ENCODE data around the gene TDRKH. TPM values are rescaled to one million over a fixed set of nuclear protein-coding genes. Genes with fewer than 3 reads are reported as not detected.
"Not testable (repeated sequence)": the region's sequence is repeated elsewhere in the genome, so short reads cannot be mapped to it uniquely, and the experiment has no call there.

The TDRKH gene
- total RNA-seq, 1 donor from 2014 or later = 40.1 TPM

DNA sequence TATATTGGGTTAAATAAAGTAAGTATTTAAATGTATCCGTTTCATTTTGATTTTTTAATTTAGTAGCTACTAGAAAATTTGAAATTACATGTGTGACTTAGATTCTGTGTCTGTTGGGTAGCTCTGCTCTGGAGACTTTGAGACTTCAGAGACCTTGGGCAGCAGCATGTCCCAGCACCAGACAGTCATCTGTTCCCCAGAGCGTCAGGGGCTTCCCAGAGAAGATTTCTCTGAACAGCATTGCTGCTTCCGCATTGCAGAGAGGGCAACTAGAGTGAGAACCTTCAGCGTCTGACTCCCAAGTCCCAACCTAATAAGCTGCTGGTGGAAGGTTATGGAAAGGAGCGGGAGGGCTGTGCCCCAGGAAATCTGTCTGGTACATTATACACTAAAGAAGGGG is 8.3 kb upstream of the TDRKH start:
- Mint-ChIP-seq H3K27me3 (ENCODE audit: unreplicated experiment) (peaks cover 9% of the 10 kb centered on the region), H3K4me1 (ENCODE audit: low read depth, unreplicated experiment) (peaks cover 2% of the 10 kb centered on the region), H3K9me3 (ENCODE audit: unreplicated experiment) (peaks cover 2% of the 10 kb centered on the region), H3K27ac (ENCODE audit: unreplicated experiment) (no peak overlapping the region), H3K4me3 (ENCODE audit: unreplicated experiment) (no peak overlapping the region), H3K36me3 (ENCODE audit: unreplicated experiment) (peaks cover 7% of the 10 kb centered on the region)
- no peak for DNase-seq
- TF ChIP-seq, protein P1, sequence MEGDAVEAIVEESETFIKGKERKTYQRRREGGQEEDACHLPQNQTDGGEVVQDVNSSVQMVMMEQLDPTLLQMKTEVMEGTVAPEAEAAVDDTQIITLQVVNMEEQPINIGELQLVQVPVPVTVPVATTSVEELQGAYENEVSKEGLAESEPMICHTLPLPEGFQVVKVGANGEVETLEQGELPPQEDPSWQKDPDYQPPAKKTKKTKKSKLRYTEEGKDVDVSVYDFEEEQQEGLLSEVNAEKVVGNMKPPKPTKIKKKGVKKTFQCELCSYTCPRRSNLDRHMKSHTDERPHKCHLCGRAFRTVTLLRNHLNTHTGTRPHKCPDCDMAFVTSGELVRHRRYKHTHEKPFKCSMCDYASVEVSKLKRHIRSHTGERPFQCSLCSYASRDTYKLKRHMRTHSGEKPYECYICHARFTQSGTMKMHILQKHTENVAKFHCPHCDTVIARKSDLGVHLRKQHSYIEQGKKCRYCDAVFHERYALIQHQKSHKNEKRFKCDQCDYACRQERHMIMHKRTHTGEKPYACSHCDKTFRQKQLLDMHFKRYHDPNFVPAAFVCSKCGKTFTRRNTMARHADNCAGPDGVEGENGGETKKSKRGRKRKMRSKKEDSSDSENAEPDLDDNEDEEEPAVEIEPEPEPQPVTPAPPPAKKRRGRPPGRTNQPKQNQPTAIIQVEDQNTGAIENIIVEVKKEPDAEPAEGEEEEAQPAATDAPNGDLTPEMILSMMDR (IDR thresholded peaks at IDR 0.05; ENCODE audit: partially characterized antibody, unreplicated experiment) = no peak

DNA sequence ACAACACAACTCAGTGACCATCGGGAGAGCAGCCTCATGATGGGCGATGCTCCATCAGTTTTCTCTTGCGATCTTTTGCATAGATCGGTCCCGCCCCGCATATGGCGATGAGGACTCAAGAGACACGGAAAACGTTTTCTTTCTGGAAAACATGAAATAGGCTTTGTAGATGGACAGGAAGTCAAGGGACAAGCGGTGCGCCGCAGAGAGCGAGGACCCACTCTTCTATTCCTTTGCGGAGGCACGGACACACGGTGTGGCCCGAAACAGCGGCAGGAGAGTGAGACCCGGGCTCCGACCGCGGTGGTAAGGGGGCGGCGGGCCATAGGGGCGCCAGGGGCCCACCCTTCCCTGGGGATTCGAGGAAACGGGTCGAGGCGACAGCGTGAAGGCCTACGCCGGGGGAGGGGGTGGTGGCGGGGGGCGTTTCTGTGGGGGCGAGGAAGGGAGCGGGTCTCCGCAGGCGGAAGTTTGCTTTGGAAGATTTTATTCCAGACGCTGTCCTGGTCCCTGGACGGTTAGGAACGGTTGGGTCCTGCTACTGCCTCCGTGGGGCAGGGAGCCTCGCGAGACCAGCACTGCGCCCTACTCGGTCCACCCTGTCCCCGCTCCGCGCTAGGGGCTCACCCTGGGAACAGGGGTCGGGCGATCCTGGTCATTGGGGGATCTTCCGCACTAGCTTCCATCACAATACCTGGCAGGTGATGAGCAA is 796 bp upstream of the TDRKH start:
- H3K4me3 Mint-ChIP-seq (ENCODE audit: unreplicated experiment) = peak overlapping the region; percentile 100
- no peaks in the 10 kb centered on the region for H3K36me3 Mint-ChIP-seq (ENCODE audit: unreplicated experiment)
- H3K9me3 Mint-ChIP-seq (ENCODE audit: unreplicated experiment) = peaks cover 12% of the 10 kb centered on the region
- H3K27ac Mint-ChIP-seq (ENCODE audit: unreplicated experiment) = peak overlapping the region; percentile 100
- peaks cover 8% of the 10 kb centered on the region for H3K4me1 Mint-ChIP-seq (ENCODE audit: low read depth, unreplicated experiment)
- TF ChIP-seq, protein P1 (IDR thresholded peaks at IDR 0.05; ENCODE audit: partially characterized antibody, unreplicated experiment) = no peak
- peak; percentile 63 for DNase-seq
- peaks cover 12% of the 10 kb centered on the region for H3K27me3 Mint-ChIP-seq (ENCODE audit: unreplicated experiment)

DNA sequence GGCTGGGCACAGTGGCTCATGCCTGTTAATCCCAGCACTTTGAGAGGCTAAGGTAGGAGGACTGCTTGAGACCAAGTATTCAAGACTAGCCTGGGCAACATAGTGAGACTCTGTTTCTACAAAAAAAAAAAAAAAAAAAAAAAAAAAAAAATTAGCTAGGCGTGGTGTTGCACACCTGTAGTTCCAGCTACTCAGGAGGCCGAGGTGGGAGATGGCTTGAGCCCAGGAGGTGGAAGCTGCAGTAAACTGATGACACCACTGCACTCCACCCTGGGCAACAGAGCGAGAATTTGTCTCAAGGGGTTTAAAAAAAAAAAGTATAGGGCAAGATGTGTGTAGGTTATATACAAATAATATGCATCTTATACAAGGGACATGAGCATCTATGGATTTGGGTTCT is 2.6 kb downstream of the TDRKH start:
- Mint-ChIP-seq H3K27ac (ENCODE audit: unreplicated experiment) (no peak overlapping the region), H3K4me1 (ENCODE audit: low read depth, unreplicated experiment) (peaks cover 8% of the 10 kb centered on the region), H3K36me3 (ENCODE audit: unreplicated experiment) (no peaks in the 10 kb centered on the region), H3K27me3 (ENCODE audit: unreplicated experiment) (peaks cover 14% of the 10 kb centered on the region), H3K4me3 (ENCODE audit: unreplicated experiment) (no peak overlapping the region), H3K9me3 (ENCODE audit: unreplicated experiment) (peaks cover 12% of the 10 kb centered on the region)
- TF ChIP-seq, protein P1 (IDR thresholded peaks at IDR 0.05; ENCODE audit: partially characterized antibody, unreplicated experiment) = no peak
- no peak for DNase-seq

DNA sequence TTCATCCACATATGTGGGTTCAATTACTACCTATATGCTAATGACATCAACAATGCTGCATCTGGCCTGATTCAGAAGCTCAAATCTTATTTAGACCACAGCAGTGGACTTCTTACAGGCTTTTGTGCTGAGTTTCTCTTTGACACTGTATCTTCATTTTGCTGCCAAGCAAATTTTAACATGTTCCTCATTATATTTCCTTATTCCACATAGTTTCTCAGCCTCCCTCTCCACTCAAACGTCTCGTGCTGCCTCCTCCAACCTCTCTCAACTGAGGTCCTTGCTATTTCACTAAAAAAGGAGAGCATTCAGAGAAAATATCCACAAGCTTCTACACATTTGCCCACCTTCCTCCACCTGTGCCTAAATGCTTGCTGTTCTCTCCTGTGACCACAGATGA is 6.5 kb downstream of the TDRKH start:
- no peak overlapping the region for H3K4me3 Mint-ChIP-seq (ENCODE audit: unreplicated experiment)
- H3K9me3 Mint-ChIP-seq (ENCODE audit: unreplicated experiment) = no peaks in the 10 kb centered on the region
- H3K36me3 Mint-ChIP-seq (ENCODE audit: unreplicated experiment) = no peaks in the 10 kb centered on the region
- DNase-seq = no peak
- TF ChIP-seq, protein P1 (IDR thresholded peaks at IDR 0.05; ENCODE audit: partially characterized antibody, unreplicated experiment) = no peak
- H3K4me1 Mint-ChIP-seq (ENCODE audit: low read depth, unreplicated experiment) = no peaks in the 10 kb centered on the region
- H3K27me3 Mint-ChIP-seq (ENCODE audit: unreplicated experiment) = peaks cover 2% of the 10 kb centered on the region
- no peak overlapping the region for H3K27ac Mint-ChIP-seq (ENCODE audit: unreplicated experiment)

DNA sequence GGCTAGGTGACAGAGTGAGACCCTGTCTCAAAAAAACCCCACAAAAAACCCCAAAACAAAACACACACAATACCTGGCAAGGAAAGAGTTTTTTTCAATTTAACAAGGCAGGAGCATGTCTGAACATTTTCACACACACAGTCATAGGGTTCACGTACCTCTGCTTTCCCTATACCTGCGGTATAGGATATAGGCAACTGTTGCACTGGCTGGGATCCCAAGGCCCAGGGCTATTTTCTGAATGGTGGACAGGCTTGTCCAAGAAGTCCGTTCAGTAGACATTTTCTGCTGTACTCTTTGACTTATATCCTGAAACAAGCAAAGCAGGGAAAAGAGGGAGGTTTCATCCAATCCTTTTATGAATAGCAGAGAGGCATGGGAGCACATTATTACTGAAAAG is 7.6 kb downstream of the TDRKH start:
- Mint-ChIP-seq H3K4me1 (ENCODE audit: low read depth, unreplicated experiment) (no peaks in the 10 kb centered on the region), H3K27me3 (ENCODE audit: unreplicated experiment) (peaks cover 2% of the 10 kb centered on the region), H3K9me3 (ENCODE audit: unreplicated experiment) (no peaks in the 10 kb centered on the region), H3K27ac (ENCODE audit: unreplicated experiment) (no peak overlapping the region), H3K4me3 (ENCODE audit: unreplicated experiment) (no peak overlapping the region), H3K36me3 (ENCODE audit: unreplicated experiment) (no peaks in the 10 kb centered on the region)
- no peak for DNase-seq
- TF ChIP-seq, protein P1 (IDR thresholded peaks at IDR 0.05; ENCODE audit: partially characterized antibody, unreplicated experiment) = no peak

DNA sequence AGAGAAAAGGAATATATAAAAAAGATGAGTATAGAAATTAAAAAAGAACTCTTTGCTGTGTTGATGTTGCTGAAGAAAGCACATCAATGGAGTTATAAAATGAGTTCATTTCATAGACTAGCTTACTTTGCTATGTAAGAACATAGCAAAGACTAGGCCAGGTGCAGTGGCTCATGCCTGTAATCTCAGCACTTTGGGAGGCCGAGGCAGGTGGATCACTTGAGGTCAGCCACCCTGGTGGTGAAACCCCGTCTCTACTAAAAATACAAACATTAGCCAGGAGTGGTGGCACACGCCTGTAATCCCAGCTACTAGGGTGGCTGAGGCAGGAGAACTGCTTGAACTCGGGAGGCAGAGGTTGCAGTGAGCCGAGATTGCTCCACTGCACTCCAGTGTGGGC is 8.3 kb downstream of the TDRKH start:
- DNase-seq; H3K27ac Mint-ChIP-seq (ENCODE audit: unreplicated experiment); H3K27me3 Mint-ChIP-seq (ENCODE audit: unreplicated experiment); H3K36me3 Mint-ChIP-seq (ENCODE audit: unreplicated experiment); H3K4me1 Mint-ChIP-seq (ENCODE audit: low read depth, unreplicated experiment); H3K9me3 Mint-ChIP-seq (ENCODE audit: unreplicated experiment); H3K4me3 Mint-ChIP-seq (ENCODE audit: unreplicated experiment): not testable (repeated sequence)

DNA sequence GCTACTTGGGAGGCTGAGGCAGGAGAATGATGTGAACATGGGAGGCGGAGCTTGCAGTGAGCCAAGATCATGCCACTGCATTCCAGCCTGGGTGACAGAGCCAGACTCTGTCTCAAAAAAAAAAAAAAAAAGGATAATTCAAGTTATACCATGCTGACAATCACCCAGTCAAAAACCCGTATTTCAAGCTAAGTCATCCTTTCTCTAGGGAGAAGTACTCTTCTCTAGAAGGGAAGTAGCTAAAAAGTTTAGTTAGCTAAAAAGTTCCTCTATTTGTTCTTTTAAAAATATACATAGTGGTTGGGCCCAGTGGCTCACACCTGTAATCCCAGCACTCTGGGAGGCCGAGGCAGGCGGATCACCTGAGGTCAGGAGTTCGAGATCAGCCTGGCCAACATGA is 9.6 kb downstream of the TDRKH start:
- H3K27ac Mint-ChIP-seq (ENCODE audit: unreplicated experiment); H3K4me3 Mint-ChIP-seq (ENCODE audit: unreplicated experiment); H3K36me3 Mint-ChIP-seq (ENCODE audit: unreplicated experiment); H3K27me3 Mint-ChIP-seq (ENCODE audit: unreplicated experiment); H3K9me3 Mint-ChIP-seq (ENCODE audit: unreplicated experiment); DNase-seq; H3K4me1 Mint-ChIP-seq (ENCODE audit: low read depth, unreplicated experiment): not testable (repeated sequence)

Data from glutamatergic neuron (in vitro differentiated cells).